Left kidney (tissue), 2 donors: ENCODE data around the gene ADAMTSL5. TPM values are rescaled to one million over a fixed set of nuclear protein-coding genes. Genes with fewer than 3 reads are reported as not detected.
"Not testable (repeated sequence)": the region's sequence is repeated elsewhere in the genome, so short reads cannot be mapped to it uniquely, and the experiment has no call there.

Experiments used
- DNase-seq: peaks from one replicate; pipeline ENCODE4 v3.0.0-alpha.2; 2013
- polyA plus RNA-seq: library from polyadenylated mRNA; unstranded; fragments of 120-200 nt; gene quantifications from one replicate; pipeline ENCODE4 v1.2.1, GENCODE V29; 2013; ENCODE audit not compliant: insufficient read length

ADAMTSL5 gene
- polyA plus RNA-seq, 1 donor: 0.27 TPM

DNA sequence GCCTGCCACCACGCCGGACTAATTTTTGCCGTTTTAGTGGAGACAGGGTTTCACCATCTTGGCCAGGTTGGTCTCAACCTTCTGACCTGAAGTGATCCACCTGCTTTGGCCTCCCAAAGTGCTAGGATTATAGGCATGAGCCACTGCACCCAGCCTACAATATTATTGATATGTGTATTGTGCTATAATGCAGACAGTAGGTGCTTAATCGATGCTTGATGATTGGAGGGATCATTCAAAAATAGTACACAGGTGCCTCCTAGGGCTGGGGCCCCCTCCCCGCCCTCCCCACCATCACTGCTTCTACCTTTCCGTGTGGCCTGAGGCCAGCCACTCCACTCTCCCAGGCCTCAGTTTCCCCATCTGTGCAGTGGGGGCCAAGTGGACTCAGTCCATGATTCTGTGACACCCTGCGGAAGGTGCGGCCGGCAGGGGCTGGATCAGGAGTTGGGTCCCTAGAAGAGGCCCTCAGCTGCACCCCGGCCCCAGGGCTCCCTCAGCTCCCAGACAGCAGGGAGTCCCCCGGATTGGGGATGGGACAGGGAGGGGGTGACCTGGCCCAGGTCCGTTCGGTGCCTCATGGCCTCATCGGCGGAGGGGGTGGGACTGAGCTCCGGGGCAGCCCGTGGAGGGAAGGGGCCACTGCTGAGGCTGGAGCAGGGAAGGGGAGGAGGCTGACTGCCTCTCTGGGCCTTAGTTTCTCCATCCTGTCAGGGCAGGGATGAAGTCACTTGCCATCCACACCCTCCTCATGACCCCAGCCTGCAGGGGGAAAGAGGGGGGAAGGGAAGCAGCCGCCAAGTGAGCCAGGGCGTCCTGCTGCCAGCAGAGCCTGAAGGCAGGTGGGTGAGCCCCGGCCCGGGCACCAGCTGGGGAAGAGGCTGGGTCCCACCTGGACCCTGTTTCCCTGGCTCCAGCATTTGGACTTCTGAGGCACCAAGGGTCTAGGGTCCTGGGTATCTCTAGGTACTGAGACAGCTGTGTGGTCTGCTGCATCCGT is 1.2 kb downstream of the ADAMTSL5 start:
- no peak for DNase-seq

DNA sequence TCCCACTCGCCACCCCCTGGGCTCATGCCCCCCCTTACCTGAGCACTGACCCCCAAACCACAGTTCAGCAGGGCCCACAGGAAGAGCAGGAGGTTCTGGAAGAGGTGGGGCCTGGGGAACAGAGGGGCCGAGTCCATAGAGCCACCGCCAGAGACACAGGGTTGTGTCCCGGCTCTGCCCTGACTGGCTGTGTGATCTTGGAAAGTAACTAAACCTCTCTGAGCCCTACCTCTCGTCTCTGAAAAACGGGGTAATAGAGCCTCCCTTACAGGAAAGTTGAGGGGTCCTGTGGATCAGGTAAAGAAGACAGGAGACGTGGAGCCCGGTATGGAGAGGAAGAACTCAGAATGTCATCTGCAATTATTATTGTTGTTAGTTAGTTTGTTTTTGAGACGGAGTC is 2.0 kb downstream of the ADAMTSL5 start:
- no peak for DNase-seq

DNA sequence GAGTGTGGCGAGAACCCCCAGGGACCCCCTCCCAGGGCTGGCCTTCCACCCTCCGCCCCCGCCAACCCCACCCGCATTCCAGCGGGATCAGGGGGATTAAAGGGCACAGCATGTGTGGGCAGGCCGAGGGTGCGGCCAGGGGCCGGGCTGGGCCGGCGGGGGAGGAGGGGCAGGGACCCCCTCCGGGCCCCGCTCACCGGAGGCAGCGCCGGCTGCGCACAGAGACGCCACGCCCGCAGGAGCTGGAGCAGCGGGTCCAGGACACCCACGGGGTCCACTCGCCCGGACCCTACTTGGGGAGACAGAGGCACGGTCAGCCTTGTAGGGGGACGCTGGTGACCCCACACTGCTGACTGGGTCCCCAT is 2.4 kb downstream of the ADAMTSL5 start:
- no peak for DNase-seq

GRCh38 chr19:1509602-1510441 is 3.0 kb downstream of the ADAMTSL5 start:
- no peak for DNase-seq

DNA sequence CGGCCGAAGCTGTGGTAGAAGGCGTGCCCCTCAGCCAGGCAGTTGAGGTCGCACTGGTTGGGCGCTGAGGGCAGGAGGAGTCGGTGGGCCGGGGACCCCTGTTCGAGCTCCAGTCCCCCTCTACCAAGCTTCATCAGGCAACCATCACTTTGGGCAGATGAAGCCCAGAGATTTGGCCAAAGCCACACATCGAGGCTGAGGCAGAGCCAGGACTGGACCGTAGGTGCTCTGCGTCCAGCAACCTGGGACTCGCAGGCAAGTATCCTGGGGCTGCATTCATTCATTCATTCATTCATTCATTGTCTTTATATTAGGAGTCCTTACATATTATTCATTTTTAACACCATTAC is 4.3 kb downstream of the ADAMTSL5 start:
- no peak for DNase-seq

DNA sequence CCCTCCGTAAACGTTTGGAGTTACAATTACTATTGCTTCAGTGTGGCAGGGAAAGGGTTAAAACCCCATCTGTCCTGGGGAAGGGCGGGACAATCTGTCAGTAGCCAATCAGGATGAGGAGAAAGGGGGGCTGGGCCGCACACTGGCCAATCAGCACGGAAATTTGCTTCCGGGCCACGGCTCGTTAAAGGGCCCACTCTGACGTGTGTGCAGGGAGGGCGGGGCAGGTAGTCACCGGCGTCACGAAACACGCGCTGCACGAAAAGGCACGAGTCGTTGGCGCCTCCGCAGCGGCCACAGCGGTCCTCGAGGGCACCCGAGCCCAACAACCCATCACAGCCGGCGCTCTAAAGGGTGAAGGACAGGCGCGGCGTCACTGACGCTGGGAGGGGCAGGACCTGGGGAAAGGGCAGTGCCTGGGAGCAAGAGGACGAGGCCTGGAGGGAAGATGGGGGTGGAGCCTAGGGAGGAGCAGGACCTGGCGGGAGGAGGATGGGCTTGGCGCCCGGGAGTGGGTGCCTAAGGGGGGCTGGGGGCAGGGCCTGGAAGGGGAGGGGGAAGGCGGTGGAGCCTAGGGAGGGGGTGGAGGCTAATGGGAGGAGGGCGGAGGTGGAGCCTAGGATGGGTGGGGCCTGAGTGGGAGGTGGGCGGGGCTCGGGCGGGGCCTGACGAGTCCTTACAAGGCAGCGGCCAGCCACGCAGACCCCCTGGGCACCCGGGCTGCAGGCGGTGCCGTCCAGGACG is 4.9 kb downstream of the ADAMTSL5 start:
- DNase-seq: peak; percentile 95

DNA sequence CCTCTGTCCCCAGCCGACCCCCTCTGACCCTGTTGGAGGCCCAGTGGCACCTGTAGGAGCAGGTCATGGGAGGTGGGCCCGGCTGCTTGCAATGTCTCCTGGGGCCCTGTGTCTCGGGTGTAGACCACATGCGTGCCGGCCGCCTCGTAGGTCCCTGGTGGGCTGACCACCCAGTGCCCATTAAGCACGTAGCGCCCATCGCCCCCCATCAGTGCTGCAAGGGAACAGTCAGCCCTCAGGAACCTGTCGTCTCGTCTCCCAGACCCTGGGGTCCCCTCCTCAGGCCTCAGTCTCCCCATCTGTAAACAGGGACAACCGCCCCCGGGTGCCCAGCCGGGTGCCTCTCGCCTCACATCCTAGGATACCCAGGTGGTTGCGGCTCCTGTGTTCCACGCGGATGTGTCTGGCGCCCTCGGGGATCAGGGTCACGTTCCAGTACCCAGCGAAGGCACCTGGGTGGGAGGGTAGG is 5.6 kb downstream of the ADAMTSL5 start:
- no peak for DNase-seq

DNA sequence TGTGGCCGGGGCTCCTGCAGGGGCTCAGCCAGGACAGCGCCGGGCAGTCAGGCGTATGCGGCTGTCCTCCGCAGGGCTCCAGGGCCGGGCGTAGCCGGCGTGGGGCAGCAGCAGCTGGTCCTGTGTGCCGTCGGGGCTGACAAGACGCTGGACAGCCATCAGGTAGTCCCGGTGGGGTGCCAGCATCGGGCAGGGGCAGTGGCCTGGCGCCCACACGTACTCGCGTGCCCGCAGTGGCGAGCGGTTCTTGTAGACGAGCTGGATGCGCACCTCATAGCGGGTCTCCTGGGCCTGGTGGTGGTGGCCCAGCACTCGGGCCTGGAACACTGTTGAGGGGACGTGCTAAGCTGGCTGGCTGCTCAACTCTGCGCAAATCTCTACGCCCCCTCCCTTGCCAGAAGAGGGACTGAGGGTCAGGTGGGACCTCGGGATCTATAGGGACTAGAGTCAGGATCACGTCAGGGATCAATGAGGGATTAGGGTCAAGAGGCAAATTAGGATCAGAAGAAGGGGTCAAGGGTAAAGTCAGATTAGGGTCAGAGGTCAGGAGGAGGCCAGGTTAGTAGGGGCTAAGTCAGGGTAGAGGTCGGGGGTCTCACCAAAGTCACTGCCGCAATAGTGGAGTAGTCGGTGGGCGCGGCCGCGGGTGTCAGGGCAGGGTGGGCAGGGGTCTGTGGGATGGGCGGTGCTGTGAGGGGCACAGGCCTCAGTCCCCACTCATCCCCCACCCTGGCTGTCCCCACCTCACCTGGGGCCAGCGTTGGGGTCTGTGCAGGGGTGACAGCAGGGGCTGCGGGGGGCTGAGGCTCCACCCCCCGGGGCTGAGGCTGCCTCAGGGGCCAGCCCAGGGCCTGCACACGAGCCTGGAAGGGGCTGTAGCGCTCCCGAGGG is 6.6 kb downstream of the ADAMTSL5 start:
- no peak for DNase-seq

DNA sequence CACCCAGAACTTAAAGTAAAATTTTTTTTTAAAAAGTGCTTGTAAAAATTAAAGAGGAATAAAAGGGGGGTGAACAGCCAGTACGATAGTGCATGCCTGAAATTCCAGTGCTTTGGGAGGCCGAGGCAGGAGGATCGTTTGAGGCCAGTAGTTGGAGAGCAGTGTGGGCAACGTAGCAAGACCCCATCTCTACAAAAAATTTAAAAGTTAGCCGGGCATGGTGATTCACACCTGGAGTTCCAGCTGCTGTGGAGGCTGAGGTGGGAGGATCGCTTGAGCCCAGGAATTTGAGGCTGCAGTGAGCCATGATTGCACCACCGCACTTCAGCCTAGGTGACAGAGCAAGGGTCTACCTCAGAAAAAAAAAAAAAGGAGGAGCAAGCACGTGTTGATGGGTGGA is 7.8 kb downstream of the ADAMTSL5 start:
- DNase-seq: no peak

DNA sequence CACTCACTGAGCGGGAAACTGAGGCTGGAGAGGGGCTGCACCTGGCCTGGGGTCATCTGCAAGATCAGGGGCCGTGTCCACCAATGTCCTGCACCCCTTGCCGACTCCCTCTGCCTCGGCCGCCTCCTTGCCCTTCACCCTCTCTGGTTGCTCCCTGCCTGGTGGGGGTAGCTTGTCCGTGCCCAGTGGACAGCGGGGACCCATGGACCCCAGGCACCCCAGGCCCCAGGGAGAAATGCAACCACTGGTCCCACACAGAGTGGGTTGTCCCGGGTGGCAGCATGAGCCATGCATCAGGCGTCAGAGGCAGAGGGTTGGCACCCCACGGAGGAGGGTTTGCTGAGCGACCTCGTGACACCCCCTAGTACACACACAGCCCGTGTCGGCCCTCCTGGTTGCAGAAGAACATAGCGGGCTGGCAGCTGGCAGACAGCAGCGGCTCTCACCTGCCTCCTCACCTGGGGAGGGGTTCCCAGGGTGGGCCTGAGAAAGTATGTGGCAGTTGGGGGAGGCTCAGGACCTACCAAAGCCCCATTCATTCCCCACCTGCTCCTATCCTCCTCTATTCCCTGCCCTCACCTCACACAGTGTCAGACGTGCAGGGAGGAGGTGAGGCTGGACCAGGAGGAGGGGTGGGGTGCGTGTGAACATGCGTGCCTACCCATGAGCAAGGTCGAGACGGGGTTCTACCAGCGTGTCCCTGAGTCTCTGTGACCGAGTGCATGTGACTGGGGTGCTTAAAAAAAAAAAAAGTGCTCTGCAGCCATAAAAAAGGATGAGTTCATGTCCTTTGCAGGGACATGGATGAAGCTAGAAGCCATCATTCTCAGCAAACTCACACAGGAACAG is 8.7 kb downstream of the ADAMTSL5 start:
- no peak for DNase-seq

DNA sequence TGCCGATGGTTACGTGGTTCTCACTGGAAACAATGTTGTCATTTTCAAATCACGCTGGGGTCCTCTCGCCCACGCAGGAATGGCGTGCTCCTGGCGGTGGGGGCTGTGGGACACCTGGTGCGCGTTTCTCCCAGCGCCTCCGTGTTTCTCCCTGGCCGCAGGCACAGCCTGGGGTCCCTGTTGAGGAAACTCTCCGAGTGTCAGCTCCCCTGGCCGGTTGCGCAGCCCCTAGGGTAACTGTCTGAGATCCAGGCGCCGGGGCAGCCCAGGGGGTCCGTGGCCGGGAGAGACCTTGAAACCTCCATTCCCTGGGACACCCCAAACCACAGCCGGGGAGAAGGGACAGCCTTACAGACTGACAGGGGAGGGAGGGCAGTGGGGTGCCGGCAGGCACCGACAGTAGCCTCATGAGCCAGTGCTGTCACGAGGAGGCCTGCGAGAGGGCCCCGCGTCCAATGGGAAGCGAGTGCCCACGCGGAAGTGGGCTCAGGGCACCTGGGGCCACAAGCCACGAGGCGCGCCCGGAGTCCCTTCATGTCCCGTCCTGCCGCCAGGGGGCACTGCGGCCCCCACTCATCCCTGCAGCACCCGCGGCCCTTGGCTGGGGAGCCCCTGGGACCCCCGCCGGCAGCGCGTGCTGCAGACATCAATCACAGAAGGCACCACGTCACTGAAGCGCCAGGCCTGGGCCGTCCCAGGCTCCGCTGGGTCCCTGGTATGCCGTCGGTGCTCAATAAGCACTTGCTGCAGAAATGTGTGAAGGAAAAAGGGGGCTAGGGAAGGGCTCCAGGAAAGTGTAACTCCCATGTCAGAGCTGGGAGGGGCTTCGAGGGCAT is 9.5 kb downstream of the ADAMTSL5 start:
- DNase-seq: no peak

DNA sequence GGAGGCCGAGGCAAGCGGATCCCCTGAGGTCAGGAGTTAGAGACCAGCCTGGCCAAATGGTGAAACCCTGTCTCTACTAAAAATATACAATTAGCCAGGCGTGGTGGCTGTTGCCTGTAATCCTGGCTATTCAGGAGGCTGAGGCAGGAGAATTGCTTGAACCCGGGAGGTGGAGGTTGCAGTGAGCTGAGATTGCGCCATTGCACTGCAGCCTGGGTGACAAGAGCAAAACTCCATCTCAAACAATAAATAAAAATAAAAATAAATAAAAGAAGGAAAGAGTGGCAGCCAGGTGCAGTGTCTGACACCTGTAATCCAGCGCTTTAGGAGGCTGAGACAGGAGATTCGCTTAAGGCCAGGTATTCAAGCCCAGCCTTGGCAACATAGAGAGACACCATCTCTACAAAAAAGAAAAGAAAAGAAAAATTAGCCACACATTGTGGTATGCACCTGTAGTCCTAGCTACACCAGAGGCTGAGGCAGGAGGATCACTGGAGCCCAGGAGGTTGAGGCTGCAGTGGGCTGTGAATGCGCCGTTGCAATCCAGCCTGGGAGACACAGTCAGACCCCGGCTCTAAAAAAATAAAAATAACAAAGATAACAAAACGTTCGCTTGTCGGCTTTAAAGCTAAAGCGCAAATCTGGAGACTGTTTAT is 10.3 kb downstream of the ADAMTSL5 start:
- DNase-seq: no peak

- DNase-seq: no peak
These were observed 11.6 kb downstream of the ADAMTSL5 start for GRCh38 chr19:1501200-1501595.

DNA sequence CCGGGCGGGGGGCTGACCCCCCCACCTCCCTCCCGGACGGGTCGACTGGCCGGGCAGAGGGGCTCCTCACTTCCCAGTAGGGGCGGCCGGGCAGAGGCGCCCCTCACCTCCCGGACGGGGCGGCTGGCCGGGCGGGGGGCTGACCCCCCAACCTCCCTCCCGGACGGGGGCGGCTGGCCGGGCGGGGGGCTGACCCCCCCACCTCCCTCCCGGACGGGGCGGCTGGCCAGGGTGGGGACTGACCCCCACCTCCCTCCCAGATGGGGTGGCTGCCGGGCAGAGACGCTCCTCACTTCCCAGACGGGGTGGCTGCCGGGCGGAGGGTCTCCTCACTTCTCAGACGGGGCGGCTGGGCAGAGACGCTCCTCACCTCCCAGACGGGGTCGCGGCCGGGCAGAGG is 13.6 kb downstream of the ADAMTSL5 start:
- not testable (repeated sequence) for DNase-seq

DNA sequence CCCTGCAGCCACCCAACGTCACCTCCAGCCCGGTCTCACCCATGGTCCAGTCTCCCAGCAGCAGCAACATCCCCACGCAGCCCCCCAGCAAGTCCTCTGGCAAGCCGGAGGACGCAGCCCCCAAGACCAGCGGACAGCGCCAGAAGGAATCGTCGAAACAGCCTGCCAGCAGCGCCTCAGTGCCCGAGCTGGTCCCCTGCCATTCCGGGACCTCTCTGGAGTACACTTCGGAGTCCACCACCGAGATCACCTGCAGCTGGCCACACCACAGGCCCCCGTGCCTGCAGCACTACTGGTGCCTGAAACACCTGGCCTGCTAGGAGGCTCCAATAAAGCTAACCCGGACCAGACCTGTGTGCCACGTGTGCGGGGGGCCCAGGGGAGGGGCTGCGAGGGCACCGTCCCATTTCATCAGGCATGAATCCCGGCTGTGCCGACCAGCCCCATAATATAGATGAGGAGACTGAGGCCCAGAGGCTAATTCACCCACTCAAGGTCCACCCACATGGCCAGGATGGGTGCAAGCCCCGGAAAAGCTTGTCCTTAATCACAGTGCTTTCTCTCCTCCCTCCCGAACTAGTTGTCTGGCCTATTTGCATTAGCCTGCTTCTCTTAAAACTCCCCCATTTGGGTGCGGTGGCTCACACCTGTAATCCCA is 15.1 kb downstream of the ADAMTSL5 start:
- no peak for DNase-seq

GRCh38 chr19:1496714-1497577 is 15.9 kb downstream of the ADAMTSL5 start:
- no peak for DNase-seq
